Heart left ventricle (tissue), 13 donors: ENCODE results near the gene PRPF6.

Experiments
- POLR2A ChIP-seq, 2 donors: fragments of 450-650 bp; IDR thresholded peaks; one replicate each; pipeline ENCODE4 v1.6.1; 2017; ENCODE audit warnings: antibody characterized with exemption in 2 of 2, mild to moderate bottlenecking in 2 of 2, moderate library complexity in 2 of 2
- TF ChIP-seq, protein P1 (sequence below), 12 donors: fragments of 200-600 bp; sonication (generic) in 4 of 12; IDR thresholded peaks; one replicate each; pipeline versions ENCODE4 v1.5.0 to v1.8.0; 2018 to 2022; ENCODE audit warnings: antibody characterized with exemption in 12 of 12, mild to moderate bottlenecking in 5 of 12
- donor health status: ischemic (EF 13 %, LVEDD 7.1; RV severe dilation, severe dysfunction).
- donor health status: DM: no; HTN: yes; CAD: no.
- donor health status: DM: no; HTN: no; CAD: no.
- donor health status: ischemic (EF 25% LVEDD 6.9; RV normal size, moderate dysfunction).
- donor health status: ischemic (EF 25% LVEDD 5.7; RV mildly dilated, moderate dysfunction).
- donor health status: ischemic (EF 35%, LVEDD 5.7; RV mildly dilated, moderate dysfunction).
- donor health status: nonischemic (EF 11% LVEDD 7.7; RV severe dilation, severe dysfunction).
- donor health status: DM: yes; HTN: yes; CAD: no.
- donor health status: PGD.
- donor health status: ischemic (EF 29% LVEDD 5.4; RV normal size, mild dysfunction).
- donor health status: nonischemic (EF 23%, LVEDD 6.1; RV moderate dilation, normal function).

DNA sequence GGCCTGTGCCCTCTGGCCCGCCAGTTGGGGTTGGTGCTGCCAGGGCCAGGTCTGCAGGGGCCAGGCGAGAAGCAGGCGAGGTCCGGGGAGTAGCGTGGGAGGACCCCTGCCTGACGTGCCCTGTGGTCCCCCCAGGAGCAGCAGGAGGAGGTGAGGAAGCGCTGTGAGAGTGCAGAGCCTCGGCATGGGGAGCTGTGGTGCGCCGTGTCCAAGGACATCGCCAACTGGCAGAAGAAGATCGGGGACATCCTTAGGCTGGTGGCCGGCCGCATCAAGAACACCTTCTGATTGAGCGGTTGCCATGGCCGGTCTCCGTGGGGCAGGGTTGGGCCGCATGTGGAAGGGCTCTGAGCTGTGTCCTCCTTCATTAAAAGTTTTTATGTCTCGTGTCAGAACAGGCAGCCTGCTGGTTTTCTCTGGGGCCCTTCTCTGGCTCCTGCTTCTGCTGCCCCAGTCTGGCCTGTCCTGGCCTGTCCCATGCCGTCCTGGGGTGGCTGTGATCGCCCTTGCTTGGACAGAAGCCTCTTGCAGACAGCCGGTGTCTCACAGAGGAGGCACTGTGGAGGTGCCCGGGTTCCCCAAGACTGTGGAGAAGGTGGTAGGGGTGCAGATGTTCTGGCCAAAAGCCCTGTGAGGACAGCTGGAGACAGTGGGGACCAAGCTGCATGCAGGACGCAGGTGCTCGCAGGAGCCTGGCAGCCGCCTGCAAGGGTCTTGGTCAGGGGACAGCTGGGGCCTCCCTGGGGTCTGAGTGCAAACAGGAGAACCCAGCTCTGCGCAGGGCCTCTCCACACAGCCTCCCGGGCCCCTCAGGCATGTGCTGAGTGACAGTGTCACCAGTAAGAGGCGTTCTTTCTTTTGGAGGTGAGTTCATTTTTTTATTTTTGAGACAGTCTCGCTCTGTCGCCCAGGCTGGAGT is 52.0 kb downstream of the PRPF6 start:
- TF ChIP-seq, protein P1, sequence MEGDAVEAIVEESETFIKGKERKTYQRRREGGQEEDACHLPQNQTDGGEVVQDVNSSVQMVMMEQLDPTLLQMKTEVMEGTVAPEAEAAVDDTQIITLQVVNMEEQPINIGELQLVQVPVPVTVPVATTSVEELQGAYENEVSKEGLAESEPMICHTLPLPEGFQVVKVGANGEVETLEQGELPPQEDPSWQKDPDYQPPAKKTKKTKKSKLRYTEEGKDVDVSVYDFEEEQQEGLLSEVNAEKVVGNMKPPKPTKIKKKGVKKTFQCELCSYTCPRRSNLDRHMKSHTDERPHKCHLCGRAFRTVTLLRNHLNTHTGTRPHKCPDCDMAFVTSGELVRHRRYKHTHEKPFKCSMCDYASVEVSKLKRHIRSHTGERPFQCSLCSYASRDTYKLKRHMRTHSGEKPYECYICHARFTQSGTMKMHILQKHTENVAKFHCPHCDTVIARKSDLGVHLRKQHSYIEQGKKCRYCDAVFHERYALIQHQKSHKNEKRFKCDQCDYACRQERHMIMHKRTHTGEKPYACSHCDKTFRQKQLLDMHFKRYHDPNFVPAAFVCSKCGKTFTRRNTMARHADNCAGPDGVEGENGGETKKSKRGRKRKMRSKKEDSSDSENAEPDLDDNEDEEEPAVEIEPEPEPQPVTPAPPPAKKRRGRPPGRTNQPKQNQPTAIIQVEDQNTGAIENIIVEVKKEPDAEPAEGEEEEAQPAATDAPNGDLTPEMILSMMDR (IDR thresholded peaks at IDR 0.05), result no peak
- TF ChIP-seq POLR2A (IDR thresholded peaks at IDR 0.05), result no peak
